Measurements from ENCODE around the gene MARVELD1. TPM values are rescaled to one million over a fixed set of nuclear protein-coding genes. Genes with fewer than 3 reads are reported as not detected.
A peak's percentile ranks its signal among the peaks of the same experiment; 100 is the strongest.

MARVELD1 gene
- total and polyA plus RNA-seq, 2 of the 4 experiments (the other 2 are of a cell fraction) = 12.0 to 68.1 TPM

- TF ChIP-seq RFX5 (IDR thresholded peaks at IDR 0.05; ENCODE audit: low read depth, low read length) (no peak), CHD1 (IDR thresholded peaks at IDR 0.05; ENCODE audit: low read depth, low read length) (no peak), NFE2L2 (IDR thresholded peaks at IDR 0.05; ENCODE audit: low read depth, low read length) (no peak)
Observed at GRCh38 chr10:97717627-97718026, 4.1 kb downstream of the MARVELD1 start (continued).

GRCh38 chr10:97718178-97718577 lies 4.6 kb downstream of the MARVELD1 start:
- H3K4ac ChIP-seq (ENCODE audit: low read depth, low read length) = no peak overlapping the region
- dilution Hi-C loops (cut with HindIII; ENCODE audit: low sequenced_read_pairs, unreplicated experiment) = no loop called here
- BruUV-seq (replicated peaks) = no TSS peak
- H3K4me2 ChIP-seq (ENCODE audit: low read depth, low read length) = no peak overlapping the region
- no peak overlapping the region for H4K5ac ChIP-seq (ENCODE audit: low read depth, low read length)
- H2BK20ac ChIP-seq (ENCODE audit: low read depth, low read length) = no peak overlapping the region
- no peak overlapping the region for H2BK15ac ChIP-seq (ENCODE audit: low read depth, low read length)
- H4K8ac ChIP-seq (ENCODE audit: low read depth in 2 of 2, low read length in 2 of 2) = no peak overlapping the region
- H3K9me1 ChIP-seq (ENCODE audit: insufficient read depth, low read length) = peaks cover 20% of the 10 kb centered on the region
- DNase-seq (no peak), ATAC-seq (ENCODE audit: low read depth) (no peak)
- no peak overlapping the region for H2BK120ac ChIP-seq (ENCODE audit: low read depth, low read length)
- no peak overlapping the region for H3K14ac ChIP-seq (replicated peaks; ENCODE audit: low read depth, low read length)
- H3K23ac ChIP-seq (ENCODE audit: low read depth, low read length) = peak overlapping the region; percentile 17
- peaks cover 36 to 58% of the 10 kb centered on the region in 2 experiments for H3K79me1 ChIP-seq (ENCODE audit: low read depth in 1 of 2, low read length in 2 of 2)
- H3K9me3 ChIP-seq (ENCODE audit: control insufficient read depth, insufficient read depth, low read length) = no peaks in the 10 kb centered on the region
- H3K4me3 ChIP-seq (ENCODE audit: insufficient read depth, low read depth, low read length) = no peak overlapping the region
- CTCF ChIA-PET = interaction anchor here (0.6 to 1.6 kb wide), 2 partner anchors 16 to 17 kb away, joined by 4 read pairs; no protein-coding TSS in a partner anchor
- intact Hi-C loops (cut with micrococcal nuclease) = no loop called here
- in situ Hi-C loops (cut with MboI; ENCODE audit: low sequenced_read_pairs) = no loop called here
- no peak overlapping the region for H3K56ac ChIP-seq (ENCODE audit: extremely low read depth, insufficient read depth, low read length)
- no peaks in the 10 kb centered on the region for H3K27me3 ChIP-seq (ENCODE audit: control insufficient read depth, insufficient read depth, low read length)
- no peak overlapping the region for H3K18ac ChIP-seq (ENCODE audit: low read depth, low read length)
- no peak for TF ChIP-seq RFX5 (IDR thresholded peaks at IDR 0.05; ENCODE audit: low read depth, low read length)
- no peak for TF ChIP-seq MAFK (IDR thresholded peaks at IDR 0.05; ENCODE audit: low read depth, low read length)
- TF ChIP-seq CTCF (conservative IDR thresholded peaks at IDR 0.05; ENCODE audit: low read depth, low read length) = no peak
- TF ChIP-seq CHD1 (IDR thresholded peaks at IDR 0.05; ENCODE audit: low read depth, low read length) = no peak
- TF ChIP-seq FOS (IDR thresholded peaks at IDR 0.05; ENCODE audit: low read depth, low read length) = no peak
- no peak for TF ChIP-seq MXI1 (IDR thresholded peaks at IDR 0.05; ENCODE audit: borderline replicate concordance, low read depth, low read length)
- no peak for TF ChIP-seq ELK1 (IDR thresholded peaks at IDR 0.05; ENCODE audit: borderline replicate concordance, low read depth, low read length)
- no peak for TF ChIP-seq CEBPB (IDR thresholded peaks at IDR 0.05; ENCODE audit: low read depth, low read length)
- TF ChIP-seq POLR2A (IDR thresholded peaks at IDR 0.05; ENCODE audit: low read depth, low read length) = no peak
- no peak for TF ChIP-seq NFE2L2 (IDR thresholded peaks at IDR 0.05; ENCODE audit: low read depth, low read length)
- TF ChIP-seq RAD21 (IDR thresholded peaks at IDR 0.05; ENCODE audit: low read length) = no peak
- no peak for TF ChIP-seq USF2 (IDR thresholded peaks at IDR 0.05; ENCODE audit: low read depth, low read length)
- H3K9ac ChIP-seq (ENCODE audit: low read depth, low read length) = no peak overlapping the region
- H3K36me3 ChIP-seq (ENCODE audit: control insufficient read depth, insufficient read depth, low read length) = peaks cover 31% of the 10 kb centered on the region
- no peak overlapping the region for H4K91ac ChIP-seq (ENCODE audit: insufficient read depth, low read depth, low read length)
- H3K27ac ChIP-seq (ENCODE audit: insufficient read depth, low read length) = no peak overlapping the region
- no CpG with 5 or more reads among the region's 6 CpGs for WGBS, 2 experiments (ENCODE audit: extremely low coverage in 2 of 2, insufficient read length in 1 of 2)
- POLR2A ChIA-PET (ENCODE audit: unreplicated experiment) = interaction anchor here (0.6 kb wide), 1 partner anchor 10 kb away, joined by 11 read pairs; no protein-coding TSS in a partner anchor
- H3K4me1 ChIP-seq (ENCODE audit: control insufficient read depth, insufficient read depth, low read length) = peaks cover 23% of the 10 kb centered on the region
- H2AK9ac ChIP-seq (replicated peaks; ENCODE audit: low read depth, low read length, poor library complexity) = peak overlapping the region; percentile 89
- no peak overlapping the region for H2AFZ ChIP-seq (replicated peaks; ENCODE audit: low read length, poor library complexity)
- H2AK5ac ChIP-seq (ENCODE audit: low read depth, low read length) = 0 out of 2 replicates have a peak overlapping the region, but pooled peaks have one; percentile 8
- H2BK5ac ChIP-seq (ENCODE audit: low read depth, low read length, poor library complexity, severe bottlenecking) = no peak overlapping the region
- H4K20me1 ChIP-seq (ENCODE audit: insufficient read depth, low read length) = peaks cover 43% of the 10 kb centered on the region

Data from IMR-90 (cell line).